Measurements from ENCODE around the gene NXNL2.

The NXNL2 gene

GRCh38 chr9:88578121-88579049, 43.4 kb downstream of the NXNL2 start:
- DNase-seq (ENCODE audit: low spot score): peak; percentile 28

- DNase-seq (ENCODE audit: low spot score): no peak
Measured at GRCh38 chr9:88579050-88579715, 44.2 kb downstream of the NXNL2 start.

GRCh38 chr9:88580961-88581360, 46.0 kb downstream of the NXNL2 start:
- no peak for DNase-seq (ENCODE audit: low spot score)

GRCh38 chr9:88583901-88584596, 49.1 kb downstream of the NXNL2 start:
- DNase-seq (ENCODE audit: low spot score): no peak

GRCh38 chr9:88585426-88585825, 50.4 kb downstream of the NXNL2 start:
- no peak for DNase-seq (ENCODE audit: low spot score)

- DNase-seq (ENCODE audit: low spot score): no peak
Measured at GRCh38 chr9:88586452-88586851, 51.5 kb downstream of the NXNL2 start.

- no peak for DNase-seq (ENCODE audit: low spot score)
Measured at GRCh38 chr9:88587182-88587581, 52.2 kb downstream of the NXNL2 start.

- DNase-seq (ENCODE audit: low spot score): no peak
Measured at GRCh38 chr9:88587885-88588649, 53.1 kb downstream of the NXNL2 start.

GRCh38 chr9:88589656-88590055, 54.7 kb downstream of the NXNL2 start:
- DNase-seq (ENCODE audit: low spot score): no peak

GRCh38 chr9:88590558-88591146, 55.7 kb downstream of the NXNL2 start:
- no peak for DNase-seq (ENCODE audit: low spot score)

- DNase-seq (ENCODE audit: low spot score): peak; percentile 34
Measured at GRCh38 chr9:88593537-88594185, 58.7 kb downstream of the NXNL2 start.

Measured in putamen (tissue), 1 donor.